CD4-positive, alpha-beta memory T cell (primary cell): ENCODE results near the gene KBTBD3. TPM values are rescaled to one million over a fixed set of nuclear protein-coding genes. Genes with fewer than 3 reads are reported as not detected.
"Not testable (repeated sequence)": the region's sequence is repeated elsewhere in the genome, so short reads cannot be mapped to it uniquely, and the experiment has no call there.

Experiments
- CTCF ChIA-PET: fragments of 350-600 bp; sonication (Branson Sonifier 250); formaldehyde crosslinking; loops from one replicate; lab custom pipeline; 2021; ENCODE audit warnings: inconsistent platforms; ENCODE audit not compliant: partially characterized antibody; lab: Charles Lee
- POLR2A ChIA-PET: fragments of 350-600 bp; sonication (Branson Sonifier 250); formaldehyde crosslinking; loops from one replicate; lab custom pipeline; 2021; ENCODE audit not compliant: partially characterized antibody; lab: Charles Lee
- DNase-seq, 5 donors: peaks; one replicate each; pipeline versions ENCODE4 v3.0.0 to v3.0.0-alpha.2; 2020 to 2022; ENCODE audit warnings: mixed read lengths in 1 of 5
- H3K27ac ChIP-seq: one replicate; pipeline ENCODE4 v1.7.0; 2013; ENCODE audit warnings: low read depth, low read length
- H3K27me3 ChIP-seq: 2 replicates; pipeline ENCODE4 v1.7.0; 2013; ENCODE audit warnings: mild to moderate bottlenecking, low read length, moderate library complexity; ENCODE audit not compliant: insufficient read depth
- H3K36me3 ChIP-seq: 2 replicates; pipeline ENCODE4 v1.7.0; 2013; ENCODE audit warnings: mild to moderate bottlenecking, low read length, moderate library complexity; ENCODE audit not compliant: insufficient read depth
- H3K4me1 ChIP-seq: 2 replicates; pipeline ENCODE4 v1.7.0; 2013; ENCODE audit warnings: mild to moderate bottlenecking, low read length, moderate library complexity; ENCODE audit not compliant: insufficient read depth
- H3K4me3 ChIP-seq, 2 donors: one replicate each; pipeline ENCODE4 v1.7.0; 2013; ENCODE audit warnings: low read length in 2 of 2, mild to moderate bottlenecking in 1 of 2
- H3K9me3 ChIP-seq, 2 donors: one replicate each; pipeline ENCODE4 v1.7.0; 2013; ENCODE audit warnings: low read length in 2 of 2, control low read depth in 1 of 2; ENCODE audit not compliant: control insufficient read depth in 1 of 2
- H3K27ac Mint-ChIP-seq, 7 donors: one replicate each; pipeline ENCODE4 v1.8.0; 2020 to 2021; ENCODE audit warnings: mixed read lengths in 7 of 7, mild to moderate bottlenecking in 6 of 7, inconsistent platforms in 3 of 7, moderate library complexity in 3 of 7
- H3K27me3 Mint-ChIP-seq, 2 donors: one replicate each; pipeline ENCODE4 v1.8.0; 2020 to 2021; ENCODE audit warnings: mixed read lengths in 2 of 2
- H3K36me3 Mint-ChIP-seq, 2 donors: one replicate each; pipeline ENCODE4 v1.8.0; 2020 to 2021; ENCODE audit warnings: mixed read lengths in 2 of 2, inconsistent platforms in 1 of 2, mild to moderate bottlenecking in 1 of 2
- H3K4me1 Mint-ChIP-seq, 4 donors: one replicate each; pipeline ENCODE4 v1.8.0; 2020 to 2021; ENCODE audit warnings: mixed read lengths in 4 of 4, mild to moderate bottlenecking in 1 of 4
- H3K4me3 Mint-ChIP-seq, 8 donors: one replicate each; pipeline ENCODE4 v1.8.0; 2020 to 2021; ENCODE audit warnings: mixed read lengths in 8 of 8, mild to moderate bottlenecking in 7 of 8, moderate library complexity in 6 of 8, inconsistent platforms in 3 of 8
- H3K9me3 Mint-ChIP-seq, 8 donors: one replicate each; pipeline ENCODE4 v1.8.0; 2020 to 2021; ENCODE audit warnings: mixed read lengths in 8 of 8, mild to moderate bottlenecking in 5 of 8, inconsistent platforms in 3 of 8, moderate library complexity in 1 of 8
- intact Hi-C: fragments of 100-400 bp; cut with micrococcal nuclease; formaldehyde crosslinking; loops from one replicate; pipeline ENCODE4 v1.15.1; 2023
- polyA plus RNA-seq, 2 donors: library from polyadenylated mRNA; unstranded; fragments of 300-500 nt; fragmentation: Illumina TruSeq; gene quantifications; one replicate each; pipeline ENCODE4 v1.2.3, GENCODE V29; 2021
- total RNA-seq, 2 experiments: library from RNA; stranded (reverse); gene quantifications; one replicate each; pipeline ENCODE4 v1.2.3, GENCODE V29; 2021

Gene KBTBD3
- total and polyA plus RNA-seq, 4 experiments from 2014 or later: 10.0 to 18.6 (median 12.2) TPM

GRCh38 chr11:106061249-106061784 lies 15.8 kb downstream of the KBTBD3 start:
- ChIA-PET CTCF (no interaction called here), POLR2A (interaction anchor here (1.2 kb wide), 1 partner anchor 16 kb away, joined by 3 read pairs; the partner anchor contains the start of gene AASDHPPT)
- Histone ChIP-seq H3K36me3 (no peaks in the 10 kb centered on the region), H3K9me3 (no peaks in the 10 kb centered on the region), H3K27ac (no peak overlapping the region), H3K4me1 (no peaks in the 10 kb centered on the region), H3K4me3 (no peak overlapping the region), H3K27me3 (no peaks in the 10 kb centered on the region)
- no peak for DNase-seq
- intact Hi-C loops: no loop called here
- Mint-ChIP-seq H3K4me1 (peaks cover 0 to 19% (median 8%) of the 10 kb centered on the region in 4 donors), H3K36me3 (peaks cover 18 to 45% of the 10 kb centered on the region in 2 donors), H3K4me3 (no peak overlapping the region), H3K9me3 (no peaks in the 10 kb centered on the region), H3K27ac (peak overlapping the region in 1 of 7 donors; percentile 53), H3K27me3 (no peaks in the 10 kb centered on the region)

DNA sequence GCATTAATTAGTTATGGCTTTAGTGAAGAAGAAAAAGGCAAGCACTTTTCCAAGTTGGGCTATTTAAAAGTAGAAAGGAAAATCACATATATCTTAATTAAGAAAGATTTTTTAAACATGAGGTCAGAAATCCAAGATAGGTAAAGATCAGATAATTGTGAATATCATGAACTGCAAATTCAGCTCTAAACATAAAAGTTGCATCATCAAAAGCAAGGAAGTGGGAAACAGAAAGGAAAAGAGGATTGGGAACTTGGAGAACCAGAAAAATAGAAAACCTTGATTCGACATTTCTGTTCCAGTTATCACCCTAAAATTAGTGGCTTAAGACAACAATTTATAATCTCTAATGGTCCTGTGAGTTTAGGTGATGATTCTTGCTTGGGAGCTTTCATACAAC lies 17.5 kb downstream of the KBTBD3 start:
- Histone ChIP-seq H3K27me3 (no peaks in the 10 kb centered on the region), H3K4me1 (no peaks in the 10 kb centered on the region), H3K36me3 (no peaks in the 10 kb centered on the region), H3K27ac (no peak overlapping the region), H3K9me3 (no peaks in the 10 kb centered on the region), H3K4me3 (no peak overlapping the region)
- DNase-seq: no peak
- H3K4me3 Mint-ChIP-seq: no peak overlapping the region
- intact Hi-C loops: no loop called here
- H3K27me3 Mint-ChIP-seq: no peaks in the 10 kb centered on the region
- ChIA-PET CTCF (interaction anchor here (0.5 kb wide), 1 partner anchor 456 kb away, joined by 3 read pairs; no protein-coding TSS in a partner anchor), POLR2A (no interaction called here)
- peaks cover 0 to 13% (median 4%) of the 10 kb centered on the region in 4 donors for H3K4me1 Mint-ChIP-seq
- H3K27ac Mint-ChIP-seq: no peak overlapping the region
- H3K36me3 Mint-ChIP-seq: peaks cover 18 to 36% of the 10 kb centered on the region in 2 donors
- no peaks in the 10 kb centered on the region for H3K9me3 Mint-ChIP-seq

DNA sequence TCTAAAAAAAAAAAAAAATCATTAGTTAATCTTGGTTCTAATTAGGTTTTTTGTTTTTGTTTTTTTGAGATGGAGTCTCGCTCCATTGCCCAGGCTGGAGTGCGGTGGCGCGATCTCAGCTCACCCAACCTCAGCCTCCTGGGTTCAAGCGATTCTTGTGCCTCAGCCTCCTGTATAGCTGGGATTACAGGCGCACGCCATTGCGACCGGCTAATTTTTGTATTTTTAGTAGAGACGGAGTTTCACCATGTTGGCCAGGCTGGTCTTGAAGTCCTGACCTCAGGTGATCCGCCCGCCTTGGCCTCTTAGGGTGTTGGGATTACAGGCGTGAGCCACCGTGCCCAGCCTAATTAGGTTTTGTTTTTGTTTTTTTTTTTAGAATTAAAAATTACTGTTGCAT lies 18.8 kb downstream of the KBTBD3 start:
- H3K27me3 Mint-ChIP-seq, H3K36me3 ChIP-seq, intact Hi-C loops, H3K9me3 Mint-ChIP-seq, H3K4me3 ChIP-seq, H3K9me3 ChIP-seq, POLR2A ChIA-PET, H3K27ac Mint-ChIP-seq, H3K4me1 ChIP-seq, H3K27me3 ChIP-seq, H3K27ac ChIP-seq, DNase-seq, H3K4me3 Mint-ChIP-seq: not testable (repeated sequence)
- Mint-ChIP-seq H3K36me3 (peaks cover 21 to 44% of the 10 kb centered on the region in 2 donors), H3K4me1 (peaks cover 0 to 13% (median 4%) of the 10 kb centered on the region in 4 donors)
- CTCF ChIA-PET: interaction anchor here (1.1 kb wide), 1 partner anchor 9 kb away, joined by 3 read pairs; no protein-coding TSS in a partner anchor

DNA sequence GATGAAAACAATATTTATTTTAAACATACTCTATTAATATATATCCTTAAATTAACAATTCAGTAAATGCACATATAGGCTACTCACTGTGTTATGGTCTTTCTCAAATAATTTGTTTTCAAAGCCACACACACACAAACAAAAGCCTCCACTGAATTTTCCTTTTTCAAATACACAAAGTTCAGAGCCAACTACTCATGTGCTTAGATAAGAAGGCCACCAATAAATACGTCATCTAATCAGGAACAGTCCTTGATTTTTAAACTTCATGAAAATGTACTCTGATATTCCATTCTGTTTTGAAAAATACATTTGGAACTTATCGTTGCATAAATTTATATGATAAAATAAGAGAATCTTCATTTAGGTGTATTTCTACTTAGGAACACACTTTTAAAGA lies 26.0 kb downstream of the KBTBD3 start:
- Mint-ChIP-seq H3K9me3 (no peaks in the 10 kb centered on the region), H3K36me3 (peaks cover 6 to 10% of the 10 kb centered on the region in 2 donors)

GRCh38 chr11:106049727-106050476 lies 27.2 kb downstream of the KBTBD3 start:
- Mint-ChIP-seq H3K4me1 (no peaks in the 10 kb centered on the region), H3K27me3 (peaks cover 0 to 2% of the 10 kb centered on the region in 2 donors), H3K9me3 (no peaks in the 10 kb centered on the region), H3K4me3 (no peak overlapping the region), H3K36me3 (peaks cover 4 to 10% of the 10 kb centered on the region in 2 donors), H3K27ac (no peak overlapping the region)
- H3K27me3 ChIP-seq: no peaks in the 10 kb centered on the region
- intact Hi-C loops: no loop called here
- no peaks in the 10 kb centered on the region for H3K36me3 ChIP-seq
- H3K4me3 ChIP-seq: no peak overlapping the region
- H3K9me3 ChIP-seq: no peaks in the 10 kb centered on the region
- no peak overlapping the region for H3K27ac ChIP-seq
- no peak for DNase-seq
- H3K4me1 ChIP-seq: no peaks in the 10 kb centered on the region
- POLR2A ChIA-PET: no interaction called here
- CTCF ChIA-PET: interaction anchor here (1.2 kb wide), 1 partner anchor 8 kb away, joined by 3 read pairs; no protein-coding TSS in a partner anchor

More for the DNA sequence above, 26.0 kb downstream of the KBTBD3 start:
- no peak for DNase-seq
- ChIA-PET POLR2A (no interaction called here), CTCF (no interaction called here)
- Mint-ChIP-seq H3K27me3 (no peaks in the 10 kb centered on the region), H3K4me1 (no peaks in the 10 kb centered on the region), H3K4me3 (no peak overlapping the region), H3K27ac (no peak overlapping the region)
- intact Hi-C loops: no loop called here
- no peaks in the 10 kb centered on the region for H3K4me1 ChIP-seq
- no peak overlapping the region for H3K4me3 ChIP-seq
- no peaks in the 10 kb centered on the region for H3K36me3 ChIP-seq
- no peaks in the 10 kb centered on the region for H3K9me3 ChIP-seq
- H3K27ac ChIP-seq: no peak overlapping the region
- no peaks in the 10 kb centered on the region for H3K27me3 ChIP-seq

DNA sequence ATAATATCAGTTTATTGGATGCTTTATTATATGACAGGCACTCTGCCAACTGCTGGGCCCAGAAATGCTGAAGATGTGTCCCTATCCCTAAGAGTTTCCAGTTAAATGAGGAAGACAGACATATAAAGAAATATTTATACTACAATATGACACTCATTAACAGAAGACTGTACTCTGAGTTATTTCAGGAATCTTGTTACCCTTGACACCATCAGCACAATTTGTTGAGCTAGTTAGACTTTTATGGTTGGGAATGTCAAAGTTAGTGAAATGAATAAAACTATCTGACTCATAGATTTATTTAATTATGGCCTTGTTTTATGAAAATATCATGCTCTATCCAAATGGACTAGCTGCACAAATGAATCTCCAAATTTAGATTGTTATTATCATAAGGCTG lies 29.5 kb downstream of the KBTBD3 start:
- no peak overlapping the region for H3K27ac ChIP-seq

GRCh38 chr11:106043540-106043939 lies 33.6 kb downstream of the KBTBD3 start:
- Mint-ChIP-seq H3K36me3 (no peaks in the 10 kb centered on the region), H3K27me3 (peaks cover 5 to 6% of the 10 kb centered on the region in 2 donors), H3K9me3 (no peaks in the 10 kb centered on the region), H3K4me1 (no peaks in the 10 kb centered on the region), H3K4me3 (no peak overlapping the region), H3K27ac (no peak overlapping the region)
- intact Hi-C loops: no loop called here
- H3K27ac ChIP-seq: no peak overlapping the region
- CTCF ChIA-PET: no interaction called here
- H3K36me3 ChIP-seq: no peaks in the 10 kb centered on the region
- POLR2A ChIA-PET: no interaction called here
- H3K27me3 ChIP-seq: no peaks in the 10 kb centered on the region
- no peaks in the 10 kb centered on the region for H3K4me1 ChIP-seq
- H3K9me3 ChIP-seq: no peaks in the 10 kb centered on the region
- no peak overlapping the region for H3K4me3 ChIP-seq
- no peak for DNase-seq

More for the DNA sequence above, 29.5 kb downstream of the KBTBD3 start:
- Histone ChIP-seq H3K9me3 (no peaks in the 10 kb centered on the region), H3K4me1 (no peaks in the 10 kb centered on the region), H3K4me3 (no peak overlapping the region), H3K27me3 (no peaks in the 10 kb centered on the region), H3K36me3 (no peaks in the 10 kb centered on the region)
- Mint-ChIP-seq H3K27ac (no peak overlapping the region), H3K36me3 (no peaks in the 10 kb centered on the region), H3K4me3 (no peak overlapping the region), H3K27me3 (peaks cover 2 to 4% of the 10 kb centered on the region in 2 donors), H3K4me1 (no peaks in the 10 kb centered on the region), H3K9me3 (no peaks in the 10 kb centered on the region)
- POLR2A ChIA-PET: no interaction called here
- CTCF ChIA-PET: interaction anchor here (1.2 kb wide), 1 partner anchor 40 kb away, joined by 4 read pairs; no protein-coding TSS in a partner anchor
- intact Hi-C loops: no loop called here
- no peak for DNase-seq
